H9 (cell line): ENCODE measurements around the gene PLXNA4. TPM values are rescaled to one million over a fixed set of nuclear protein-coding genes. Genes with fewer than 3 reads are reported as not detected.

Source experiments
- DNase-seq: peaks from one replicate; pipeline ENCODE4 v3.0.0-alpha.2; 2017
- H2AFZ ChIP-seq: one replicate; pipeline ENCODE4 v1.6.1; 2013; ENCODE audit warnings: mild to moderate bottlenecking, low read length, control low read depth, moderate library complexity
- H2AK5ac ChIP-seq: 2 replicates; pipeline ENCODE4 v1.6.1; 2013; ENCODE audit warnings: low read length, control low read depth, mixed read lengths; ENCODE audit not compliant: insufficient read length
- H2BK120ac ChIP-seq: one replicate; pipeline ENCODE4 v1.6.1; 2013; ENCODE audit warnings: low read depth, mild to moderate bottlenecking, low read length, control low read depth, inconsistent platforms; ENCODE audit not compliant: poor library complexity, severe bottlenecking
- H2BK12ac ChIP-seq: 2 replicates; pipeline ENCODE4 v1.6.1; 2013; ENCODE audit warnings: low read length, control low read depth, mixed read lengths, low read depth; ENCODE audit not compliant: insufficient read length
- H2BK15ac ChIP-seq: 2 replicates; pipeline ENCODE4 v1.6.1; 2013; ENCODE audit warnings: low read depth, low read length, control low read depth
- H2BK20ac ChIP-seq: one replicate; pipeline ENCODE4 v1.6.1; 2013; ENCODE audit warnings: low read depth, mild to moderate bottlenecking, low read length, control low read depth, inconsistent platforms; ENCODE audit not compliant: poor library complexity, severe bottlenecking
- H2BK5ac ChIP-seq: 2 replicates; pipeline ENCODE4 v1.6.1; 2013; ENCODE audit warnings: low read length, control low read depth, mixed read lengths; ENCODE audit not compliant: insufficient read length
- H3K14ac ChIP-seq: 2 replicates; pipeline ENCODE4 v1.6.1; 2013; ENCODE audit warnings: low read length, control low read depth; ENCODE audit not compliant: insufficient read depth
- H3K18ac ChIP-seq: 2 replicates; pipeline ENCODE4 v1.6.1; 2013; ENCODE audit warnings: low read depth, mild to moderate bottlenecking, mixed read lengths, low read length, control low read depth; ENCODE audit not compliant: insufficient read length
- H3K23ac ChIP-seq: 2 replicates; pipeline ENCODE4 v1.6.1; 2013; ENCODE audit warnings: low read length, control low read depth, mixed read lengths, low read depth; ENCODE audit not compliant: insufficient read length
- H3K23me2 ChIP-seq: 2 replicates; pipeline ENCODE4 v1.6.1; 2013; ENCODE audit warnings: low read depth, mild to moderate bottlenecking, mixed read lengths, low read length, control low read depth; ENCODE audit not compliant: insufficient read length, poor library complexity, severe bottlenecking
- H3K27ac ChIP-seq: 2 replicates; pipeline ENCODE4 v1.5.1; 2013; ENCODE audit warnings: low read length, control low read depth, mixed read lengths, low read depth; ENCODE audit not compliant: insufficient read length
- H3K27me3 ChIP-seq: 2 replicates; pipeline ENCODE4 v1.6.1; 2013; ENCODE audit warnings: low read length, control low read depth, inconsistent platforms; ENCODE audit not compliant: insufficient read depth
- H3K4ac ChIP-seq: 2 replicates; pipeline ENCODE4 v1.6.1; 2013; ENCODE audit warnings: low read depth, mild to moderate bottlenecking, control low read depth, inconsistent platforms, low read length, moderate library complexity
- H3K4me1 ChIP-seq: 2 replicates; pipeline ENCODE4 v1.6.1; 2013; ENCODE audit warnings: low read length, control low read depth, inconsistent platforms; ENCODE audit not compliant: insufficient read depth
- H3K4me2 ChIP-seq: 2 replicates; pipeline ENCODE4 v1.6.1; 2013; ENCODE audit warnings: low read length, control low read depth, mixed read lengths; ENCODE audit not compliant: insufficient read length, insufficient read depth
- H3K56ac ChIP-seq: 2 replicates; pipeline ENCODE4 v1.6.1; 2013; ENCODE audit warnings: low read depth, mild to moderate bottlenecking, mixed read lengths, low read length, control low read depth; ENCODE audit not compliant: insufficient read length
- H3K79me1 ChIP-seq: 2 replicates; pipeline ENCODE4 v1.6.1; 2013; ENCODE audit warnings: low read depth, mild to moderate bottlenecking, moderate library complexity, low read length, control low read depth, inconsistent platforms; ENCODE audit not compliant: insufficient read depth, poor library complexity, severe bottlenecking
- H3K79me2 ChIP-seq: 2 replicates; pipeline ENCODE4 v1.6.1; 2013; ENCODE audit warnings: low read length, control low read depth, inconsistent platforms; ENCODE audit not compliant: insufficient read depth
- H3K9ac ChIP-seq: 2 replicates; pipeline ENCODE4 v1.6.1; 2013; ENCODE audit warnings: low read length, control low read depth, mixed read lengths; ENCODE audit not compliant: insufficient read length; ENCODE audit errors: extremely low read depth
- H3K9me3 ChIP-seq: one replicate; pipeline ENCODE4 v1.6.1; 2013; ENCODE audit warnings: low read depth, low read length, inconsistent platforms; ENCODE audit not compliant: control insufficient read depth
- H3T11ph ChIP-seq: one replicate; pipeline ENCODE4 v1.6.1; 2013; ENCODE audit warnings: mild to moderate bottlenecking, low read length, control low read depth, inconsistent platforms
- H4K20me1 ChIP-seq: one replicate; pipeline ENCODE4 v1.6.1; 2013; ENCODE audit not compliant: control insufficient read depth, insufficient read length, insufficient read depth
- H4K5ac ChIP-seq: 2 replicates; pipeline ENCODE4 v1.6.1; 2013; ENCODE audit warnings: low read depth, mild to moderate bottlenecking, mixed read lengths, low read length, control low read depth; ENCODE audit not compliant: insufficient read length
- H4K8ac ChIP-seq: replicated peaks from 2 replicates; pipeline ENCODE4 v1.6.1; 2013; ENCODE audit warnings: low read length, control low read depth, mixed read lengths, low read depth; ENCODE audit not compliant: insufficient read length
- H4K91ac ChIP-seq: 2 replicates; pipeline ENCODE4 v1.6.1; 2013; ENCODE audit warnings: low read depth, mild to moderate bottlenecking, moderate library complexity, mixed read lengths, low read length, control low read depth; ENCODE audit not compliant: insufficient read length
- H3K27ac Mint-ChIP-seq, 3 experiments: 2 replicates in 2 of 3; 3 replicates in 1 of 3; pipeline ENCODE4 v1.8.0; 2020 to 2021; ENCODE audit warnings: mixed read lengths in 3 of 3, mild to moderate bottlenecking in 1 of 3, moderate library complexity in 1 of 3
- H3K27me3 Mint-ChIP-seq: 2 replicates; pipeline ENCODE4 v1.8.0; 2021; ENCODE audit warnings: low read depth, mild to moderate bottlenecking, moderate library complexity, mixed read lengths
- H3K36me3 Mint-ChIP-seq, 3 experiments: 2 replicates in 2 of 3; 3 replicates in 1 of 3; pipeline ENCODE4 v1.8.0; 2020 to 2021; ENCODE audit warnings: low read depth in 3 of 3, mixed read lengths in 3 of 3; ENCODE audit not compliant: insufficient read depth in 1 of 3
- H3K4me1 Mint-ChIP-seq, 2 experiments: 2 replicates each; pipeline ENCODE4 v1.8.0; 2020; ENCODE audit warnings: mixed read lengths in 2 of 2
- H3K4me3 Mint-ChIP-seq, 2 experiments: 2 replicates in 1 of 2; 3 replicates in 1 of 2; pipeline ENCODE4 v1.8.0; 2020 to 2021; ENCODE audit warnings: mild to moderate bottlenecking in 2 of 2, mixed read lengths in 2 of 2, moderate library complexity in 1 of 2
- H3K9me3 Mint-ChIP-seq, 2 experiments: 2 replicates in 1 of 2; 3 replicates in 1 of 2; pipeline ENCODE4 v1.8.0; 2020; ENCODE audit warnings: mild to moderate bottlenecking in 2 of 2, mixed read lengths in 2 of 2, moderate library complexity in 1 of 2
- WGBS: extraction: QIAGEN DNeasy Blood & Tissue Kit; methylation state at CpG from one replicate; pipeline ENCODE4 v1.1.7; 2013; ENCODE audit warnings: missing lambda C conversion rate, low lambda C conversion rate, mixed read lengths; ENCODE audit not compliant: insufficient read length; ENCODE audit errors: extremely low coverage; 5-methylcytosine and 5-hydroxymethylcytosine counted together
- total RNA-seq: library from RNA; stranded (reverse); gene quantifications from 2 replicates; pipeline ENCODE4 v1.2.1, GENCODE V29; 2021
- TF ChIP-seq, protein P1 (sequence below): fragments of 200-600 bp; sonication (generic); conservative IDR thresholded peaks from 3 replicates; pipeline ENCODE4 v1.8.0; 2021; ENCODE audit warnings: antibody characterized with exemption, mild to moderate bottlenecking

The PLXNA4 gene
- total RNA-seq, 1 experiment from 2014 or later = 0.35 TPM

DNA sequence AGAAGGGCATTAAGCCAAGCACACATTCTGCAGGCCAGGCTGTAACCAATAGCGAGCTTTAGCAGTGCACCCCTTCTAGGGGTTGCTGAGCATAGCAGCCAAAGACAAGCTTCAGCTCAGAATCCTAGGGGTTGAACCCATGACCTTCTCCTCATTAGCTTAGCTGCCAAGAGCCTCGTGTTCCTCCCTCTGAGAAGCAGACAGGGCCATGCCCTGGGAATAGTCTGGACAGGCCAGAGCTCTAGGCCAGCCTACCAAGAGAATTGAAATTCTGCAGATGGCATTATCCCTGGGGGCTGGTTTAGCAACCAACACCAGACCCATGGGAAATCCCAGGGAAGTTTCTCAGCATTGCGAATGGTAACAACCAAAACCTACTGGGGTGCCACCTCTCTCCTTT lies 77.2 kb downstream of the PLXNA4 start:
- no peak overlapping the region for H3K9ac ChIP-seq
- no peak overlapping the region for H2BK12ac ChIP-seq
- no peaks in the 10 kb centered on the region for H3K23me2 ChIP-seq
- no peak overlapping the region for H3K56ac ChIP-seq
- H3K27ac ChIP-seq = no peak overlapping the region
- no peaks in the 10 kb centered on the region for H4K20me1 ChIP-seq
- no peak for DNase-seq
- no peak overlapping the region for H4K5ac ChIP-seq
- H3T11ph ChIP-seq = no peak overlapping the region
- no peak overlapping the region for H2BK120ac ChIP-seq
- no peaks in the 10 kb centered on the region for H3K79me1 ChIP-seq
- Mint-ChIP-seq H3K9me3 (no peaks in the 10 kb centered on the region), H3K27me3 (peaks cover 6% of the 10 kb centered on the region; the same call in 1 of the 2 replicates), H3K4me3 (no peak overlapping the region), H3K27ac (no peak overlapping the region; a peak in 1 of 7 replicates), H3K36me3 (no peaks in the 10 kb centered on the region), H3K4me1 (peaks cover 4% of the 10 kb centered on the region in 2 experiments; a peak in 3 of 4 replicates)
- TF ChIP-seq, protein P1, sequence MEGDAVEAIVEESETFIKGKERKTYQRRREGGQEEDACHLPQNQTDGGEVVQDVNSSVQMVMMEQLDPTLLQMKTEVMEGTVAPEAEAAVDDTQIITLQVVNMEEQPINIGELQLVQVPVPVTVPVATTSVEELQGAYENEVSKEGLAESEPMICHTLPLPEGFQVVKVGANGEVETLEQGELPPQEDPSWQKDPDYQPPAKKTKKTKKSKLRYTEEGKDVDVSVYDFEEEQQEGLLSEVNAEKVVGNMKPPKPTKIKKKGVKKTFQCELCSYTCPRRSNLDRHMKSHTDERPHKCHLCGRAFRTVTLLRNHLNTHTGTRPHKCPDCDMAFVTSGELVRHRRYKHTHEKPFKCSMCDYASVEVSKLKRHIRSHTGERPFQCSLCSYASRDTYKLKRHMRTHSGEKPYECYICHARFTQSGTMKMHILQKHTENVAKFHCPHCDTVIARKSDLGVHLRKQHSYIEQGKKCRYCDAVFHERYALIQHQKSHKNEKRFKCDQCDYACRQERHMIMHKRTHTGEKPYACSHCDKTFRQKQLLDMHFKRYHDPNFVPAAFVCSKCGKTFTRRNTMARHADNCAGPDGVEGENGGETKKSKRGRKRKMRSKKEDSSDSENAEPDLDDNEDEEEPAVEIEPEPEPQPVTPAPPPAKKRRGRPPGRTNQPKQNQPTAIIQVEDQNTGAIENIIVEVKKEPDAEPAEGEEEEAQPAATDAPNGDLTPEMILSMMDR = no peak
- no peaks in the 10 kb centered on the region for H3K9me3 ChIP-seq
- no peak overlapping the region for H2AFZ ChIP-seq
- no peak overlapping the region for H4K91ac ChIP-seq
- H4K8ac ChIP-seq = no peak overlapping the region
- H3K4me1 ChIP-seq = no peaks in the 10 kb centered on the region
- WGBS = no CpG with 5 or more reads among the region's 3 CpGs
- H3K14ac ChIP-seq = no peak overlapping the region
- no peak overlapping the region for H2AK5ac ChIP-seq
- H2BK20ac ChIP-seq = no peak overlapping the region
- no peak overlapping the region for H2BK15ac ChIP-seq
- no peak overlapping the region for H3K4me2 ChIP-seq
- no peak overlapping the region for H3K18ac ChIP-seq
- H3K23ac ChIP-seq = no peak overlapping the region
- H3K27me3 ChIP-seq = no peaks in the 10 kb centered on the region
- no peak overlapping the region for H2BK5ac ChIP-seq
- no peak overlapping the region for H3K4ac ChIP-seq
- H3K79me2 ChIP-seq = no peaks in the 10 kb centered on the region
